ENCODE data around the gene LRRC75A.

DNA sequence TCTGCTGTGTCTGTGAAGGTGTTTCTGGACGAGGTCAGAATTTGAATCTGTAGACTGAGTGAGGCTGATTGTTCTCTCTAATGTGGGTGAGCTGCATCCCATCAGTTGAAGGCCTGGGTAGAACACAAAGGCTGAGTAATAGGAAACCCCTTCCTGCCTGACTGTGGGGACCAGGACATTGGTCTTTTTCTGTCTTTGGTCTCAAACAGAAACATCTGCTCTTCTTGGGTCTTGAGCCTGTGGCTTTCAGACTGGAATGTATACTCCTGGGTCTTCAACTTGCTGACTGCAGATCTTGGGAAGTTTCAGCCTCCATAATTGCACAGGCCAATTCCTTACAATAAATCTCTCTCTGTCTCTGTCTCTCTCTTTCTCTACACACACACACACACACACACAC is 19.6 kb upstream of the LRRC75A start:
- TF ChIP-seq, protein P1, sequence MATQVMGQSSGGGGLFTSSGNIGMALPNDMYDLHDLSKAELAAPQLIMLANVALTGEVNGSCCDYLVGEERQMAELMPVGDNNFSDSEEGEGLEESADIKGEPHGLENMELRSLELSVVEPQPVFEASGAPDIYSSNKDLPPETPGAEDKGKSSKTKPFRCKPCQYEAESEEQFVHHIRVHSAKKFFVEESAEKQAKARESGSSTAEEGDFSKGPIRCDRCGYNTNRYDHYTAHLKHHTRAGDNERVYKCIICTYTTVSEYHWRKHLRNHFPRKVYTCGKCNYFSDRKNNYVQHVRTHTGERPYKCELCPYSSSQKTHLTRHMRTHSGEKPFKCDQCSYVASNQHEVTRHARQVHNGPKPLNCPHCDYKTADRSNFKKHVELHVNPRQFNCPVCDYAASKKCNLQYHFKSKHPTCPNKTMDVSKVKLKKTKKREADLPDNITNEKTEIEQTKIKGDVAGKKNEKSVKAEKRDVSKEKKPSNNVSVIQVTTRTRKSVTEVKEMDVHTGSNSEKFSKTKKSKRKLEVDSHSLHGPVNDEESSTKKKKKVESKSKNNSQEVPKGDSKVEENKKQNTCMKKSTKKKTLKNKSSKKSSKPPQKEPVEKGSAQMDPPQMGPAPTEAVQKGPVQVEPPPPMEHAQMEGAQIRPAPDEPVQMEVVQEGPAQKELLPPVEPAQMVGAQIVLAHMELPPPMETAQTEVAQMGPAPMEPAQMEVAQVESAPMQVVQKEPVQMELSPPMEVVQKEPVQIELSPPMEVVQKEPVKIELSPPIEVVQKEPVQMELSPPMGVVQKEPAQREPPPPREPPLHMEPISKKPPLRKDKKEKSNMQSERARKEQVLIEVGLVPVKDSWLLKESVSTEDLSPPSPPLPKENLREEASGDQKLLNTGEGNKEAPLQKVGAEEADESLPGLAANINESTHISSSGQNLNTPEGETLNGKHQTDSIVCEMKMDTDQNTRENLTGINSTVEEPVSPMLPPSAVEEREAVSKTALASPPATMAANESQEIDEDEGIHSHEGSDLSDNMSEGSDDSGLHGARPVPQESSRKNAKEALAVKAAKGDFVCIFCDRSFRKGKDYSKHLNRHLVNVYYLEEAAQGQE (IDR thresholded peaks at IDR 0.05; ENCODE audit: insufficient replicate concordance, low read depth): no peak
- TF ChIP-seq, protein P2, sequence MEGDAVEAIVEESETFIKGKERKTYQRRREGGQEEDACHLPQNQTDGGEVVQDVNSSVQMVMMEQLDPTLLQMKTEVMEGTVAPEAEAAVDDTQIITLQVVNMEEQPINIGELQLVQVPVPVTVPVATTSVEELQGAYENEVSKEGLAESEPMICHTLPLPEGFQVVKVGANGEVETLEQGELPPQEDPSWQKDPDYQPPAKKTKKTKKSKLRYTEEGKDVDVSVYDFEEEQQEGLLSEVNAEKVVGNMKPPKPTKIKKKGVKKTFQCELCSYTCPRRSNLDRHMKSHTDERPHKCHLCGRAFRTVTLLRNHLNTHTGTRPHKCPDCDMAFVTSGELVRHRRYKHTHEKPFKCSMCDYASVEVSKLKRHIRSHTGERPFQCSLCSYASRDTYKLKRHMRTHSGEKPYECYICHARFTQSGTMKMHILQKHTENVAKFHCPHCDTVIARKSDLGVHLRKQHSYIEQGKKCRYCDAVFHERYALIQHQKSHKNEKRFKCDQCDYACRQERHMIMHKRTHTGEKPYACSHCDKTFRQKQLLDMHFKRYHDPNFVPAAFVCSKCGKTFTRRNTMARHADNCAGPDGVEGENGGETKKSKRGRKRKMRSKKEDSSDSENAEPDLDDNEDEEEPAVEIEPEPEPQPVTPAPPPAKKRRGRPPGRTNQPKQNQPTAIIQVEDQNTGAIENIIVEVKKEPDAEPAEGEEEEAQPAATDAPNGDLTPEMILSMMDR (IDR thresholded peaks at IDR 0.05; ENCODE audit: insufficient read depth, low read length): no peak
